BLaER1 treated with 17β-estradiol and CSF1 and Interleukin-3, amounts not matched to agents 10 nM and 100 nM (cell line): Measurements from ENCODE around the gene COL11A1.

Source experiments
- H3K27ac ChIP-seq, 11 experiments: shearing (Covaris generic); formaldehyde crosslinking; 2 replicates each; pipeline ENCODE4 v1.8.1; 2022
- H3K27me3 ChIP-seq, 11 experiments: shearing (Covaris generic); formaldehyde crosslinking; 2 replicates each; pipeline ENCODE4 v1.8.1; 2022
- H3K36me3 ChIP-seq, 11 experiments: shearing (Covaris generic); formaldehyde crosslinking; 2 replicates each; pipeline ENCODE4 v1.8.1; 2022
- H3K4me1 ChIP-seq, 10 experiments: shearing (Covaris generic); formaldehyde crosslinking; 2 replicates each; pipeline ENCODE4 v1.8.1; 2022
- H3K4me2 ChIP-seq, 11 experiments: shearing (Covaris generic); formaldehyde crosslinking; 2 replicates each; pipeline ENCODE4 v1.8.1; 2022
- H3K4me3 ChIP-seq, 10 experiments: shearing (Covaris generic); formaldehyde crosslinking; 2 replicates each; pipeline ENCODE4 v1.8.1; 2022
- H3K9ac ChIP-seq, 11 experiments: shearing (Covaris generic); formaldehyde crosslinking; 2 replicates each; pipeline ENCODE4 v1.8.1; 2022
- H3K9me3 ChIP-seq, 11 experiments: shearing (Covaris generic); formaldehyde crosslinking; replicated peaks in 1 of 11; 2 replicates each; pipeline ENCODE4 v1.8.1; 2022
- H4K20me1 ChIP-seq, 11 experiments: shearing (Covaris generic); formaldehyde crosslinking; 2 replicates each; pipeline ENCODE4 v1.8.1; 2022
- Cebpa-rat ChIP-seq, 11 experiments: shearing (Covaris generic); IDR thresholded peaks; 2 replicates each; pipeline ENCODE4 v1.8.1; 2022

Gene COL11A1

GRCh38 chr1:102891868-102892625, 216.3 kb downstream of the COL11A1 start:
- no peaks in the 10 kb centered on the region for H3K4me1 ChIP-seq
- no peak overlapping the region for H3K9ac ChIP-seq
- H3K4me2 ChIP-seq: no peak overlapping the region
- H3K36me3 ChIP-seq: no peaks in the 10 kb centered on the region
- TF ChIP-seq Cebpa-rat (IDR thresholded peaks at IDR 0.05): no peak
- H3K4me3 ChIP-seq: no peak overlapping the region
- H3K27me3 ChIP-seq: no peaks in the 10 kb centered on the region
- no peak overlapping the region for H3K27ac ChIP-seq
- no peaks in the 10 kb centered on the region for H4K20me1 ChIP-seq
- H3K9me3 ChIP-seq: no peaks in the 10 kb centered on the region

GRCh38 chr1:102886638-102887037, 221.7 kb downstream of the COL11A1 start:
- Histone ChIP-seq H3K27ac (no peak overlapping the region), H3K9me3 (no peaks in the 10 kb centered on the region), H3K4me1 (no peaks in the 10 kb centered on the region), H3K27me3 (no peaks in the 10 kb centered on the region), H3K4me2 (no peak overlapping the region), H3K4me3 (no peak overlapping the region), H4K20me1 (no peaks in the 10 kb centered on the region), H3K36me3 (no peaks in the 10 kb centered on the region), H3K9ac (no peak overlapping the region)
- no peak for TF ChIP-seq Cebpa-rat (IDR thresholded peaks at IDR 0.05)

DNA sequence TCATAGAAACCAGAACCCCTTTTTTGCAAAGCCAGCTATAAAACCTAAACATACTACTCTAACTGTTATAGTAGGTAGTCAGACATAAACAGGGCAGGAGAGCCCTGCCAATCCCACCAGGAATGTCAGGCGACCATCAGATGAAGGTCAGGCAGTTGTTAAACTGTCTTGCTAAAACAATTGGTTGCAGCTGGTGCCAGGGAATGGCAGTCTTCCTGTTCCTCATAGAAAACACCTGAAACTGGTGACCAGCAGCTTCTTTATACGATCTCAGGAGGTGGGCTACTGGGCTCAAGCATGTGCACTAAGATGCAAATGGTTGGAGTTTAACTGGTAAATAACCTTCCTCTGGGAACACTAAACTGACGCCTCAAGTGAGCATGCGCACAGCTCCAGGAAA, 224.1 kb downstream of the COL11A1 start:
- Histone ChIP-seq H4K20me1 (no peaks in the 10 kb centered on the region), H3K36me3 (no peaks in the 10 kb centered on the region), H3K9ac (no peak overlapping the region), H3K9me3 (no peaks in the 10 kb centered on the region), H3K27ac (no peak overlapping the region), H3K27me3 (no peaks in the 10 kb centered on the region), H3K4me2 (no peak overlapping the region), H3K4me3 (no peak overlapping the region), H3K4me1 (peaks cover 0 to 5% (median 0%) of the 10 kb centered on the region in 10 experiments; a peak in 3 of 20 replicates)
- TF ChIP-seq Cebpa-rat (IDR thresholded peaks at IDR 0.05): no peak

- H4K20me1 ChIP-seq: no peaks in the 10 kb centered on the region
- H3K27ac ChIP-seq: no peak overlapping the region
- no peaks in the 10 kb centered on the region for H3K27me3 ChIP-seq
- H3K4me2 ChIP-seq: no peak overlapping the region
- H3K36me3 ChIP-seq: no peaks in the 10 kb centered on the region
- no peak overlapping the region for H3K4me3 ChIP-seq
- H3K9me3 ChIP-seq: no peaks in the 10 kb centered on the region
- peaks cover 0 to 5% (median 0%) of the 10 kb centered on the region in 10 experiments; a peak in 3 of 20 replicates for H3K4me1 ChIP-seq
- no peak for TF ChIP-seq Cebpa-rat (IDR thresholded peaks at IDR 0.05)
- H3K9ac ChIP-seq: no peak overlapping the region
Measured at GRCh38 chr1:102879439-102879993, 228.8 kb downstream of the COL11A1 start.

DNA sequence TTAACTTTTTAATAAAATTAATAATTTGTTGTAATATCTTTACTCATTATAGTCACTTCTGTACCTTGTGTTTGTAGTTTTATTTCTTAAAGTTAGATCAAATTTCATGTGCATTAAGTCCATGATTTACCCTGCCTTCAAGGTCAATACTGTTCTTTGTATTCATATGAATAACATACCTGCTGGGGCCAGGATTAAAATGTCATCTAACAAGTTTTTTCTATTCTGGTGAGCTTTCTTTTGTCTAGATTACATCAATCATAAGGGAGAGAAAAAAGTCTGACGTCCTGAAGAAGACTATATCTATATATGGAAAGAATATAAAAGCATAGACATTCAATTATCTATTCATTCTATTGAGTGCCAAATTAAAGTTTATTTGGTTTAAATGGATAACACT, 232.6 kb downstream of the COL11A1 start:
- Histone ChIP-seq H4K20me1 (no peaks in the 10 kb centered on the region), H3K9me3 (no peaks in the 10 kb centered on the region; a peak in 1 of 22 replicates), H3K4me3 (no peak overlapping the region), H3K4me2 (no peak overlapping the region), H3K36me3 (no peaks in the 10 kb centered on the region), H3K9ac (no peak overlapping the region), H3K4me1 (peaks cover 0 to 5% (median 0%) of the 10 kb centered on the region in 10 experiments; a peak in 3 of 20 replicates), H3K27me3 (no peaks in the 10 kb centered on the region), H3K27ac (no peak overlapping the region)
- TF ChIP-seq Cebpa-rat (IDR thresholded peaks at IDR 0.05): no peak

GRCh38 chr1:102872526-102872925, 235.8 kb downstream of the COL11A1 start:
- H3K9ac ChIP-seq: no peak overlapping the region
- no peaks in the 10 kb centered on the region for H4K20me1 ChIP-seq
- no peak overlapping the region for H3K4me3 ChIP-seq
- no peaks in the 10 kb centered on the region for H3K4me1 ChIP-seq
- no peak for TF ChIP-seq Cebpa-rat (IDR thresholded peaks at IDR 0.05)
- H3K4me2 ChIP-seq: no peak overlapping the region
- peaks cover 0 to 5% (median 0%) of the 10 kb centered on the region in 11 experiments; a peak in 4 of 22 replicates for H3K9me3 ChIP-seq
- no peaks in the 10 kb centered on the region for H3K36me3 ChIP-seq
- H3K27me3 ChIP-seq: no peaks in the 10 kb centered on the region
- H3K27ac ChIP-seq: no peak overlapping the region

GRCh38 chr1:102872097-102872496, 236.2 kb downstream of the COL11A1 start:
- Histone ChIP-seq H3K9me3 (peaks cover 0 to 5% (median 0%) of the 10 kb centered on the region in 11 experiments; a peak in 4 of 22 replicates), H3K27ac (no peak overlapping the region), H3K4me2 (no peak overlapping the region), H3K36me3 (no peaks in the 10 kb centered on the region), H3K27me3 (no peaks in the 10 kb centered on the region), H4K20me1 (no peaks in the 10 kb centered on the region), H3K4me3 (no peak overlapping the region), H3K4me1 (no peaks in the 10 kb centered on the region), H3K9ac (no peak overlapping the region)
- TF ChIP-seq Cebpa-rat (IDR thresholded peaks at IDR 0.05): no peak

- no peaks in the 10 kb centered on the region for H3K36me3 ChIP-seq
- no peak overlapping the region for H3K27ac ChIP-seq
- no peak overlapping the region for H3K9ac ChIP-seq
- H3K4me1 ChIP-seq: no peaks in the 10 kb centered on the region
- H4K20me1 ChIP-seq: no peaks in the 10 kb centered on the region
- peaks cover 0 to 5% (median 0%) of the 10 kb centered on the region in 11 experiments; a peak in 3 of 22 replicates for H3K9me3 ChIP-seq
- TF ChIP-seq Cebpa-rat (IDR thresholded peaks at IDR 0.05): no peak
- H3K4me2 ChIP-seq: no peak overlapping the region
- no peak overlapping the region for H3K4me3 ChIP-seq
- H3K27me3 ChIP-seq: no peaks in the 10 kb centered on the region
Measured at GRCh38 chr1:102863704-102864103, 244.6 kb downstream of the COL11A1 start.

GRCh38 chr1:102861247-102861646, 247.1 kb downstream of the COL11A1 start:
- no peak overlapping the region for H3K4me2 ChIP-seq
- H3K4me1 ChIP-seq: no peaks in the 10 kb centered on the region
- no peak for TF ChIP-seq Cebpa-rat (IDR thresholded peaks at IDR 0.05)
- peaks cover 0 to 5% (median 3%) of the 10 kb centered on the region in 11 experiments; a peak in 6 of 22 replicates for H3K9me3 ChIP-seq
- H3K9ac ChIP-seq: no peak overlapping the region
- H3K36me3 ChIP-seq: no peaks in the 10 kb centered on the region
- no peak overlapping the region for H3K4me3 ChIP-seq
- no peaks in the 10 kb centered on the region for H3K27me3 ChIP-seq
- no peaks in the 10 kb centered on the region for H4K20me1 ChIP-seq
- no peak overlapping the region for H3K27ac ChIP-seq

DNA sequence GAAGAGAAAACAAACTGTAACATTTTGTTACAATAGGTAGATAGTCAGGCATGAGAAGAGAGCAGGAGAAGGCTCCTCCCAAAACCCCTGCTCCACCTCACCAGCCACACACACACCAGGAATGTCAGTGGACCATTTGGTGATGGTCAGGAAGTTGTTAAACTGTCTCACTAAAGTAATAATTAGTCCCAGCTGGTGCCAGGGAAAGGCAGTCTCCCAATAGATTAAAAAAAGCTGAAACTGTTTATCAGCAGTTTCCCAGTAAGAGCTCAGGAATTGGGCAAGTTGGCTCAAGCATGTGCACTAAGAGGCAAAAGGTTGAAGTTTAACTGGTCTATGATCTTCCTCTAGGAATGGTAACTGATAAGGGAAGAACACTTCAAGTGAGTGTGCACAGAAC, 249.6 kb downstream of the COL11A1 start:
- no peak for TF ChIP-seq Cebpa-rat (IDR thresholded peaks at IDR 0.05)
- Histone ChIP-seq H3K9ac (no peak overlapping the region), H3K27me3 (no peaks in the 10 kb centered on the region), H3K9me3 (peaks cover 4 to 23% (median 16%) of the 10 kb centered on the region in 11 experiments), H4K20me1 (no peaks in the 10 kb centered on the region), H3K27ac (no peak overlapping the region), H3K36me3 (no peaks in the 10 kb centered on the region), H3K4me1 (no peaks in the 10 kb centered on the region), H3K4me2 (no peak overlapping the region), H3K4me3 (no peak overlapping the region)
